ENCODE data around the gene SLC8A3. TPM values are rescaled to one million over a fixed set of nuclear protein-coding genes. Genes with fewer than 3 reads are reported as not detected.

The SLC8A3 gene
- total and polyA plus RNA-seq, 10 of the 15 experiments (the other 5 are each of a cell fraction or from before 2014, with no cell fraction given): 0.04 to 0.17 (median 0.13) TPM; not detected in 3

DNA sequence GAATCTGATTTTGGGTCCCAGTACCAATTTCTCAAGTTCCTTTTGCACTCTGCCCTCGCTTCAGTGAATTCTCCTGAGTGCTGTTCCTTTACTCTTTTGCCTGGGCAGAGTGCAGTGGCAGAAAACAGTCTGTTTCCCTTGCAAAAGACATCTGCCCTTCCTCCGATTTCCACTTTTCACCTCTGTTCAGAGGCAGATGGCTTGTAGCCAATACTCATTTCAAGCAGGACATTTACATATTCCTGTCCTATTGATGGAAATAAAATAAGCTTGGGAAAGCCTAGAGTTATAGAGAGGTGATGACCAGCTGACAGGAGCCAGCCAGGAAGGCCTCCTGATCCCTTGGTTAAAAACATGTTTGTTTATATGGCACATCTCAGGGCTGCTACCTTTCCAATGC is 111.0 kb downstream of the SLC8A3 start:
- Histone ChIP-seq H4K20me1 (ENCODE audit: control insufficient read depth, insufficient read depth) (no peaks in the 10 kb centered on the region), H3K4me3 (no peak overlapping the region), H3K4me1 (ENCODE audit: control insufficient read depth, insufficient read depth, low read length) (no peaks in the 10 kb centered on the region), H3K27me3 (replicated peaks in 1 of 2; ENCODE audit: control insufficient read depth in 2 of 2, insufficient read depth in 2 of 2, low read length in 1 of 2) (peaks cover 0 to 3% of the 10 kb centered on the region in 2 experiments; a peak in 3 of 4 replicates), H3K27ac (ENCODE audit: control insufficient read depth, insufficient read depth) (no peak overlapping the region), H3K9ac (ENCODE audit: control insufficient read depth, insufficient read depth, low read length) (no peak overlapping the region), H3K4me2 (ENCODE audit: control insufficient read depth, insufficient read depth) (no peak overlapping the region), H2AFZ (ENCODE audit: control insufficient read depth, low read depth, low read length) (no peak overlapping the region), H3K36me3 (ENCODE audit: control insufficient read depth in 2 of 2, insufficient read depth in 2 of 2, low read length in 1 of 2) (no peaks in the 10 kb centered on the region), H3K79me2 (ENCODE audit: control insufficient read depth, insufficient read depth, low read length) (no peaks in the 10 kb centered on the region), H3K9me3 (replicated peaks; ENCODE audit: control insufficient read depth, insufficient read depth, low read length) (no peaks in the 10 kb centered on the region)
- in situ Hi-C loops (cut with MboI): no loop called here
- BruUV-seq (replicated peaks): no TSS peak
- no peak for ATAC-seq
- no peak for FAIRE-seq
- TF ChIP-seq ATF7 (IDR thresholded peaks at IDR 0.05; ENCODE audit: low read depth) (no peak), RB1 (IDR thresholded peaks at IDR 0.05; ENCODE audit: borderline replicate concordance) (no peak), SP1 (IDR thresholded peaks at IDR 0.05; ENCODE audit: low read depth, low read length) (no peak), SKIL (IDR thresholded peaks at IDR 0.05; ENCODE audit: low read depth, poor library complexity, severe bottlenecking) (no peak), GATAD2B (conservative IDR thresholded peaks at IDR 0.05; ENCODE audit: low read depth) (no peak), NFYB (IDR thresholded peaks at IDR 0.05; ENCODE audit: insufficient read depth, low read depth, low read length) (no peak), CREB1 (IDR thresholded peaks at IDR 0.05; ENCODE audit: low read depth) (no peak), EP300 (IDR thresholded peaks at IDR 0.05; ENCODE audit: borderline replicate concordance in 1 of 2, control insufficient read depth in 1 of 2, low read depth in 2 of 2, low read length in 2 of 2) (no peak), SREBF1 (IDR thresholded peaks at IDR 0.05; ENCODE audit: low read length) (no peak), PKNOX1 (IDR thresholded peaks at IDR 0.05) (no peak), ZBTB11 (CRISPR knock-in tag; IDR thresholded peaks at IDR 0.05) (no peak), NBN (IDR thresholded peaks at IDR 0.05) (no peak), NR2F1 (conservative IDR thresholded peaks at IDR 0.05) (no peak), SMC3 (IDR thresholded peaks at IDR 0.05; ENCODE audit: borderline replicate concordance, low read length) (no peak), LARP7 (IDR thresholded peaks at IDR 0.05) (no peak), MYC (IDR thresholded peaks at IDR 0.05; ENCODE audit: insufficient read depth, insufficient read length, insufficient replicate concordance, low read length, severe bottlenecking) (no peak)
- SMC1A ChIA-PET (ENCODE audit: uncharacterized antibody, unreplicated experiment): no interaction called here
- no peak for DNase-seq (ENCODE audit: low read depth, low spot score)
- intact Hi-C loops (cut with micrococcal nuclease; ENCODE audit: unreplicated experiment): no loop called here
- RAD21 ChIA-PET (ENCODE audit: unreplicated experiment): no interaction called here
- 25% methylated on average over 2 of the region's 2 CpGs for WGBS (ENCODE audit: insufficient coverage, insufficient replicate concordance, low lambda C conversion rate, missing lambda C conversion rate)
- CTCF ChIA-PET: no interaction called here
- POLR2A ChIA-PET: no interaction called here
